Epithelial cell of proximal tubule (primary cell): ENCODE measurements around the gene MYPN. TPM values are rescaled to one million over a fixed set of nuclear protein-coding genes. Genes with fewer than 3 reads are reported as not detected.
A peak's percentile ranks its signal among the peaks of the same experiment; 100 is the strongest.

Source experiments
- DNase-seq: peaks from one replicate; pipeline ENCODE4 v3.0.0-alpha.2; 2011; ENCODE audit warnings: low read depth
- H3K4me3 ChIP-seq: 2 replicates; pipeline ENCODE4 v1.5.1; 2011; ENCODE audit warnings: low read depth, mild to moderate bottlenecking, low read length
- total RNA-seq: library from RNA; depleted of rRNA; stranded (reverse); fragments of >200 nt; gene quantifications from 2 replicates; pipeline ENCODE4 v1.2.3, GENCODE V29; 2015
- TF ChIP-seq, protein P1 (sequence below): conservative IDR thresholded peaks from 2 replicates; pipeline ENCODE4 v1.5.1; 2012; ENCODE audit warnings: low read depth, mild to moderate bottlenecking, low read length

Gene MYPN
- total RNA-seq, 1 donor from 2014 or later = 0.98 TPM

DNA sequence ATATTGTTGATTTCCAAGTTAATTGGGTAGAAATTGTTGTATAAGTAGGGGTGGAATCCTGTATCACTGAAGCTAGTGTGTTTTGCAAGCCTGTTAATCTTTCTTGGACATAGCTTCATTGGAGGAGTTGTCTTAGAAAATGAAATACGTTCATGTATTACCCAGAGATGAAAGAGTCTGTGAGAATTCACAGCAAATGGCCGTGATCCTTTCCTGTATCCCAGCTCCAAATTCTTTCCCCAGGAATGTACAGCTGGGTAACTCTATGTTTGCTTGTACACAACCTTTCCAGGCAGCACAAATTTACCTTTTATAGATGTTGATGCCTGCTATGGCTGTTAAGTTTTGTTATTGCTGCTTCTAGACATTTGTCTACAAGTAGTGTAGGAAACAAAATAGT lies 18.7 kb downstream of the MYPN start:
- H3K4me3 ChIP-seq = no peak overlapping the region
- DNase-seq = no peak

GRCh38 chr10:68132391-68132790 lies 23.1 kb downstream of the MYPN start:
- no peak overlapping the region for H3K4me3 ChIP-seq
- TF ChIP-seq, protein P1, sequence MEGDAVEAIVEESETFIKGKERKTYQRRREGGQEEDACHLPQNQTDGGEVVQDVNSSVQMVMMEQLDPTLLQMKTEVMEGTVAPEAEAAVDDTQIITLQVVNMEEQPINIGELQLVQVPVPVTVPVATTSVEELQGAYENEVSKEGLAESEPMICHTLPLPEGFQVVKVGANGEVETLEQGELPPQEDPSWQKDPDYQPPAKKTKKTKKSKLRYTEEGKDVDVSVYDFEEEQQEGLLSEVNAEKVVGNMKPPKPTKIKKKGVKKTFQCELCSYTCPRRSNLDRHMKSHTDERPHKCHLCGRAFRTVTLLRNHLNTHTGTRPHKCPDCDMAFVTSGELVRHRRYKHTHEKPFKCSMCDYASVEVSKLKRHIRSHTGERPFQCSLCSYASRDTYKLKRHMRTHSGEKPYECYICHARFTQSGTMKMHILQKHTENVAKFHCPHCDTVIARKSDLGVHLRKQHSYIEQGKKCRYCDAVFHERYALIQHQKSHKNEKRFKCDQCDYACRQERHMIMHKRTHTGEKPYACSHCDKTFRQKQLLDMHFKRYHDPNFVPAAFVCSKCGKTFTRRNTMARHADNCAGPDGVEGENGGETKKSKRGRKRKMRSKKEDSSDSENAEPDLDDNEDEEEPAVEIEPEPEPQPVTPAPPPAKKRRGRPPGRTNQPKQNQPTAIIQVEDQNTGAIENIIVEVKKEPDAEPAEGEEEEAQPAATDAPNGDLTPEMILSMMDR = no peak
- DNase-seq = no peak

More for the DNA sequence above, 18.7 kb downstream of the MYPN start:
- TF ChIP-seq, protein P1 = no peak

GRCh38 chr10:68133523-68133922 lies 24.2 kb downstream of the MYPN start:
- TF ChIP-seq, protein P1 = no peak
- DNase-seq = no peak

GRCh38 chr10:68135362-68135761 lies 26.1 kb downstream of the MYPN start:
- TF ChIP-seq, protein P1 = no peak
- no peak for DNase-seq
- no peak overlapping the region for H3K4me3 ChIP-seq

More at GRCh38 chr10:68133523-68133922, 24.2 kb downstream of the MYPN start:
- H3K4me3 ChIP-seq = no peak overlapping the region

- TF ChIP-seq, protein P1 = no peak
- peak; percentile 47 for DNase-seq
- H3K4me3 ChIP-seq = no peak overlapping the region
These were observed 26.9 kb downstream of the MYPN start for GRCh38 chr10:68135922-68136792.

DNA sequence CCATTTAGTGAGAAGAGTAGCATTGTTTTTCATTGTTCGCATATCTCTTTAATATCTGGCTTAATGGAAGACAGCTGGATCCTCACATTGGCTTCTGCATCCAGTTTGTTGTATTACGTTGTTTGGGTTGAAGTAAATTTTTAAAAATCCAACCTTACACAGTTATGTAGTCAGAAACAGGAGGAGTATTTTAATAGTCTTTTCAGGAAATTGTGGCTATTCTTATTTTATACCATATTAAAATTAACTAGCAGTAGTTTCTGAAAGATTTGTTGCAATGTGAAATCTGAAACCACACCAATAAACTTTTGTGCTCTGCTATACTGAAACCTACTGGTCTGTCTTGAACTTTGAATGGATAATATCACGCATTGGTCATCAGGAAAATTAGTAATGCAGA lies 27.9 kb downstream of the MYPN start:
- TF ChIP-seq, protein P1 = no peak
- H3K4me3 ChIP-seq = no peak overlapping the region
- DNase-seq = no peak

DNA sequence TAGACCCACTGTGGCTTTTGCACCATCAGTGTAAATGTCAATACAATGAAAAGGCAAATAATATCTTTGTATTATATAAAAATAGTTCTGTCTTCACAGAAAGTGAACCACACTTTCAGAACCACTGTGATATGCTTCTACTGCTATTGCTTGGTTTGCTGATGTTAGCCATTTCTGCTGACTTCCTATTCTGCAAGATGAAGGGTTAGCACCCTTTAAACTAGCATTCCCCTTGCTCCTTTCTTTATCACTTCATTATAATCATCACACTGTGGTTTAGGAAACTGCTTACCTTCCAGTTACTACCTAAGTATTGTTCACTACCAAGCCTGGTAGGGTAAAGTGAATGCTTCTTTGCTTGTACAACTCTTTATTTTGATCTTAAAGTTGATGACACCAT lies 29.2 kb downstream of the MYPN start:
- no peak for DNase-seq
- TF ChIP-seq, protein P1 = no peak
- no peak overlapping the region for H3K4me3 ChIP-seq
